LNCAP (cell line): ENCODE data around the gene WDR46.

Experiments
- CTCF ChIP-seq: fragments of 450-650 bp; IDR thresholded peaks from 2 replicates; pipeline ENCODE4 v1.5.1; 2017; ENCODE audit warnings: mild to moderate bottlenecking

Gene WDR46

GRCh38 chr6:33288921-33289783 is at the start of gene WDR46, which contains the start of gene PFDN6:
WDR46 (minus strand) TSS chr6:33289239; CDS start chr6:33289170, 69 bp downstream.
PFDN6 (plus strand) TSS chr6:33289601; CDS start chr6:33289857, 256 bp downstream.
- TF ChIP-seq CTCF, result no peak

- TF ChIP-seq CTCF, result no peak
Observed at GRCh38 chr6:33336495-33336894, 47.5 kb upstream of the WDR46 start.

GRCh38 chr6:33335916-33336315 is 46.9 kb upstream of the WDR46 start:
- no peak for TF ChIP-seq CTCF

GRCh38 chr6:33333666-33334065 is 44.6 kb upstream of the WDR46 start:
- TF ChIP-seq CTCF, result no peak

GRCh38 chr6:33330736-33331135 is 41.7 kb upstream of the WDR46 start:
- TF ChIP-seq CTCF, result no peak

- no peak for TF ChIP-seq CTCF
Observed at GRCh38 chr6:33329058-33329457, 40.0 kb upstream of the WDR46 start.

- no peak for TF ChIP-seq CTCF
Observed at GRCh38 chr6:33324125-33324524, 35.1 kb upstream of the WDR46 start.
